Thymus (tissue), 11 donors: ENCODE results near the gene PKP2. TPM values are rescaled to one million over a fixed set of nuclear protein-coding genes. Genes with fewer than 3 reads are reported as not detected.

Experiments
- DNase-seq, 9 donors: peaks; one replicate each; pipeline ENCODE4 v3.0.0-alpha.2; 2013; ENCODE audit warnings: low spot score in 9 of 9, low read depth in 6 of 9, missing footprints in 1 of 9
- H3K27ac ChIP-seq, 2 donors: one replicate each; pipeline ENCODE4 v1.5.1; 2013; ENCODE audit warnings: control low read depth in 1 of 2, low read depth in 1 of 2, low read length in 1 of 2, mild to moderate bottlenecking in 1 of 2, moderate library complexity in 1 of 2
- H3K27me3 ChIP-seq, 2 donors: one replicate each; pipeline ENCODE4 v1.5.1; 2013; ENCODE audit warnings: low read length in 1 of 2; ENCODE audit not compliant: control insufficient read depth in 2 of 2, insufficient read depth in 1 of 2
- H3K36me3 ChIP-seq, 2 donors: one replicate each; pipeline ENCODE4 v1.5.1; 2013; ENCODE audit warnings: low read length in 1 of 2, mild to moderate bottlenecking in 1 of 2, moderate library complexity in 1 of 2; ENCODE audit not compliant: control insufficient read depth in 2 of 2, insufficient read depth in 2 of 2
- H3K4me1 ChIP-seq, 2 donors: one replicate each; pipeline ENCODE4 v1.5.1; 2013; ENCODE audit warnings: low read length in 2 of 2; ENCODE audit not compliant: control insufficient read depth in 2 of 2, insufficient read depth in 2 of 2
- H3K4me3 ChIP-seq, 2 donors: one replicate each; pipeline ENCODE4 v1.5.1; 2013; ENCODE audit warnings: low read length in 2 of 2, control low read depth in 1 of 2, mild to moderate bottlenecking in 1 of 2
- H3K9me3 ChIP-seq, 2 donors: one replicate each; pipeline ENCODE4 v1.5.1; 2013; ENCODE audit warnings: low read length in 1 of 2, mild to moderate bottlenecking in 1 of 2; ENCODE audit not compliant: control insufficient read depth in 2 of 2, insufficient read depth in 1 of 2
- WGBS: extraction: QIAGEN DNeasy Blood & Tissue Kit; methylation state at CpG from one replicate; pipeline ENCODE4 v1.1.7; 2013; 5-methylcytosine and 5-hydroxymethylcytosine counted together
- polyA plus RNA-seq: library from polyadenylated mRNA; stranded (reverse); fragments of 200-250 nt; gene quantifications from one replicate; pipeline ENCODE4 v1.2.3, GENCODE V29; 2013
- total RNA-seq: library from RNA; stranded (reverse); fragments of 120-200 nt; gene quantifications from one replicate; pipeline ENCODE4 v1.2.4, GENCODE V29; 2013
- donor health status: healthy.

PKP2 gene
- total and polyA plus RNA-seq, 2 donors: 6.0 to 13.7 TPM

- WGBS: 96% methylated on average over 2 of the region's 2 CpGs
- DNase-seq: no peak
- H3K4me3 ChIP-seq: no peak overlapping the region
- no peak overlapping the region for H3K27ac ChIP-seq
- no peaks in the 10 kb centered on the region for H3K27me3 ChIP-seq
- H3K4me1 ChIP-seq: no peaks in the 10 kb centered on the region
- no peaks in the 10 kb centered on the region for H3K36me3 ChIP-seq
- H3K9me3 ChIP-seq: no peaks in the 10 kb centered on the region
Observed at GRCh38 chr12:32834122-32834521, 62.5 kb downstream of the PKP2 start.

GRCh38 chr12:32828552-32828951, 68.0 kb downstream of the PKP2 start:
- Histone ChIP-seq H3K4me3 (no peak overlapping the region), H3K36me3 (no peaks in the 10 kb centered on the region), H3K4me1 (no peaks in the 10 kb centered on the region), H3K27me3 (no peaks in the 10 kb centered on the region), H3K27ac (no peak overlapping the region), H3K9me3 (no peaks in the 10 kb centered on the region)
- DNase-seq: no peak
- WGBS: 98% methylated on average over 2 of the region's 2 CpGs

GRCh38 chr12:32828120-32828519, 68.5 kb downstream of the PKP2 start:
- no peaks in the 10 kb centered on the region for H3K36me3 ChIP-seq
- no peaks in the 10 kb centered on the region for H3K27me3 ChIP-seq
- DNase-seq: no peak
- H3K9me3 ChIP-seq: no peaks in the 10 kb centered on the region
- no peak overlapping the region for H3K4me3 ChIP-seq
- H3K27ac ChIP-seq: no peak overlapping the region
- H3K4me1 ChIP-seq: no peaks in the 10 kb centered on the region
- WGBS: 94% methylated on average over 1 of the region's 1 CpG

- H3K27me3 ChIP-seq: no peaks in the 10 kb centered on the region
- H3K9me3 ChIP-seq: no peaks in the 10 kb centered on the region
- 96% methylated on average over 3 of the region's 3 CpGs for WGBS
- no peaks in the 10 kb centered on the region for H3K36me3 ChIP-seq
- no peaks in the 10 kb centered on the region for H3K4me1 ChIP-seq
- no peak for DNase-seq
- H3K4me3 ChIP-seq: no peak overlapping the region
- no peak overlapping the region for H3K27ac ChIP-seq
Observed at GRCh38 chr12:32826807-32827412, 69.7 kb downstream of the PKP2 start.

- Histone ChIP-seq H3K27me3 (no peaks in the 10 kb centered on the region), H3K36me3 (no peaks in the 10 kb centered on the region), H3K9me3 (no peaks in the 10 kb centered on the region), H3K27ac (no peak overlapping the region), H3K4me3 (no peak overlapping the region), H3K4me1 (no peaks in the 10 kb centered on the region)
- DNase-seq: no peak
- 99% methylated on average over 1 of the region's 1 CpG for WGBS
Observed at GRCh38 chr12:32824596-32824995, 72.0 kb downstream of the PKP2 start.

- Histone ChIP-seq H3K36me3 (no peaks in the 10 kb centered on the region), H3K27ac (no peak overlapping the region), H3K4me3 (no peak overlapping the region), H3K9me3 (no peaks in the 10 kb centered on the region), H3K27me3 (no peaks in the 10 kb centered on the region), H3K4me1 (no peaks in the 10 kb centered on the region)
- no peak for DNase-seq
- 94% methylated on average over 5 of the region's 5 CpGs for WGBS
Observed at GRCh38 chr12:32822344-32822743, 74.2 kb downstream of the PKP2 start.

GRCh38 chr12:32821710-32822109, 74.9 kb downstream of the PKP2 start:
- no peaks in the 10 kb centered on the region for H3K27me3 ChIP-seq
- no peaks in the 10 kb centered on the region for H3K36me3 ChIP-seq
- H3K27ac ChIP-seq: no peak overlapping the region
- H3K4me1 ChIP-seq: no peaks in the 10 kb centered on the region
- no peak for DNase-seq
- H3K4me3 ChIP-seq: no peak overlapping the region
- 92% methylated on average over 2 of the region's 2 CpGs for WGBS
- no peaks in the 10 kb centered on the region for H3K9me3 ChIP-seq

GRCh38 chr12:32821293-32821692, 75.3 kb downstream of the PKP2 start:
- 95% methylated on average over 8 of the region's 8 CpGs for WGBS
- no peaks in the 10 kb centered on the region for H3K27me3 ChIP-seq
- no peak overlapping the region for H3K27ac ChIP-seq
- no peaks in the 10 kb centered on the region for H3K36me3 ChIP-seq
- H3K9me3 ChIP-seq: no peaks in the 10 kb centered on the region
- no peaks in the 10 kb centered on the region for H3K4me1 ChIP-seq
- H3K4me3 ChIP-seq: no peak overlapping the region
- no peak for DNase-seq

- Histone ChIP-seq H3K27me3 (no peaks in the 10 kb centered on the region), H3K27ac (no peak overlapping the region), H3K9me3 (no peaks in the 10 kb centered on the region), H3K4me1 (no peaks in the 10 kb centered on the region), H3K4me3 (no peak overlapping the region), H3K36me3 (no peaks in the 10 kb centered on the region)
- 87% methylated on average over 2 of the region's 2 CpGs for WGBS
- no peak for DNase-seq
Observed at GRCh38 chr12:32820376-32820931, 76.1 kb downstream of the PKP2 start.
